ENCODE measurements around the gene APBB1.

GRCh38 chr11:6357222-6357621 lies 61.7 kb downstream of the APBB1 start:
- TF ChIP-seq, protein P1, sequence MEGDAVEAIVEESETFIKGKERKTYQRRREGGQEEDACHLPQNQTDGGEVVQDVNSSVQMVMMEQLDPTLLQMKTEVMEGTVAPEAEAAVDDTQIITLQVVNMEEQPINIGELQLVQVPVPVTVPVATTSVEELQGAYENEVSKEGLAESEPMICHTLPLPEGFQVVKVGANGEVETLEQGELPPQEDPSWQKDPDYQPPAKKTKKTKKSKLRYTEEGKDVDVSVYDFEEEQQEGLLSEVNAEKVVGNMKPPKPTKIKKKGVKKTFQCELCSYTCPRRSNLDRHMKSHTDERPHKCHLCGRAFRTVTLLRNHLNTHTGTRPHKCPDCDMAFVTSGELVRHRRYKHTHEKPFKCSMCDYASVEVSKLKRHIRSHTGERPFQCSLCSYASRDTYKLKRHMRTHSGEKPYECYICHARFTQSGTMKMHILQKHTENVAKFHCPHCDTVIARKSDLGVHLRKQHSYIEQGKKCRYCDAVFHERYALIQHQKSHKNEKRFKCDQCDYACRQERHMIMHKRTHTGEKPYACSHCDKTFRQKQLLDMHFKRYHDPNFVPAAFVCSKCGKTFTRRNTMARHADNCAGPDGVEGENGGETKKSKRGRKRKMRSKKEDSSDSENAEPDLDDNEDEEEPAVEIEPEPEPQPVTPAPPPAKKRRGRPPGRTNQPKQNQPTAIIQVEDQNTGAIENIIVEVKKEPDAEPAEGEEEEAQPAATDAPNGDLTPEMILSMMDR (IDR thresholded peaks at IDR 0.05 in 8 of 11, conservative IDR thresholded peaks at IDR 0.05 in 3 of 11), result no peak
- no peak for TF ChIP-seq POLR2A (IDR thresholded peaks at IDR 0.05)
- TF ChIP-seq POLR2AphosphoS5 (IDR thresholded peaks at IDR 0.05), result no peak

Data from spleen (tissue), 7 donors.